A549 treated with ZK216348 at 1 μM for 4 hours (cell line): Measurements from ENCODE around the gene GGT7. TPM values are rescaled to one million over a fixed set of nuclear protein-coding genes. Genes with fewer than 3 reads are reported as not detected.

ENCODE experiments used
- total RNA-seq: library from RNA; stranded (reverse); fragments of 200-300 nt; extraction: Qiagen RNA extraction; gene quantifications from 5 replicates; pipeline ENCODE4 v1.2.3, GENCODE V29; 2022; ENCODE audit warnings: low read depth

The GGT7 gene
- total RNA-seq = 4.8 to 9.1 TPM (median 7.1 TPM) in 5 replicates

GRCh38 chr20:34872622-34873224 lies at the start of gene GGT7:
GGT7 (minus strand) TSS chr20:34872856; CDS start chr20:34872815, 41 bp downstream.

GRCh38 chr20:34876406-34877282 lies 4.0 kb upstream of the GGT7 start, which contains the start of gene ACSS2:
ACSS2 (plus strand) TSS chr20:34876612; CDS start chr20:34876646, 34 bp downstream.

GRCh38 chr20:34825530-34826362 lies 46.9 kb downstream of the GGT7 start, which contains the start of gene NCOA6:
NCOA6 (minus strand) TSS chr20:34825651; CDS start chr20:34782355, 43,296 bp downstream.

Other genes with a start within 250 kb of the GGT7 start
- 18.8 to 30.7 TPM (median 26.6 TPM) in 5 replicates for gene PIGU, start 195.8 kb downstream of the GGT7 start, total RNA-seq
- 5.8 to 8.6 TPM (median 8.4 TPM) in 5 replicates for gene TP53INP2, start 168.5 kb downstream of the GGT7 start, total RNA-seq
- 18.7 to 21.6 TPM (median 19.8 TPM) in 5 replicates for gene NCOA6, start 47.2 kb downstream of the GGT7 start, total RNA-seq
- 7.9 to 9.7 TPM (median 9.5 TPM) in 5 replicates for gene ACSS2, start 3.8 kb upstream of the GGT7 start, total RNA-seq
- gene GSS, start 83.0 kb upstream of the GGT7 start, total RNA-seq = 50.9 to 58.7 TPM (median 55.9 TPM) in 5 replicates
- gene MYH7B, start 83.0 kb upstream of the GGT7 start, total RNA-seq = 0.13 to 0.25 TPM (median 0.18 TPM) in 3 of 5 replicates, not detected in the others
- 41.9 to 62.4 TPM (median 61.0 TPM) in 5 replicates for gene TRPC4AP, start 220.0 kb upstream of the GGT7 start, total RNA-seq